Amniotic epithelial cell (primary cell): Measurements from ENCODE around the gene LRFN4.
A peak's percentile ranks its signal among the peaks of the same experiment; 100 is the strongest.

Experiments used
- DNase-seq: peaks from one replicate; pipeline ENCODE4 v3.0.0-alpha.2; 2010; ENCODE audit warnings: low read depth

Gene LRFN4

GRCh38 chr11:66858186-66858938 is 1.5 kb downstream of the LRFN4 start:
- DNase-seq, result no peak

GRCh38 chr11:66858939-66859685 is 2.2 kb downstream of the LRFN4 start:
- DNase-seq, result no peak

- DNase-seq, result no peak
Observed at GRCh38 chr11:66859686-66860448, 3.0 kb downstream of the LRFN4 start.

GRCh38 chr11:66860449-66860831 is 3.6 kb downstream of the LRFN4 start:
- DNase-seq, result no peak

- DNase-seq, result no peak
Observed at GRCh38 chr11:66861038-66861773, 4.3 kb downstream of the LRFN4 start.

- no peak for DNase-seq
Observed at GRCh38 chr11:66861774-66862558, 5.1 kb downstream of the LRFN4 start.

- DNase-seq, result no peak
Observed at GRCh38 chr11:66862559-66863037, 5.7 kb downstream of the LRFN4 start.

- DNase-seq, result no peak
Observed at GRCh38 chr11:66863428-66864125, 6.7 kb downstream of the LRFN4 start.

GRCh38 chr11:66864172-66864901 is 7.5 kb downstream of the LRFN4 start:
- DNase-seq, result no peak

GRCh38 chr11:66864924-66865697 is 8.2 kb downstream of the LRFN4 start:
- no peak for DNase-seq

GRCh38 chr11:66866007-66866406 is 9.1 kb downstream of the LRFN4 start:
- DNase-seq, result no peak

GRCh38 chr11:66866511-66866986 is 9.7 kb downstream of the LRFN4 start:
- DNase-seq, result no peak

- no peak for DNase-seq
Observed at GRCh38 chr11:66867425-66868040, 10.7 kb downstream of the LRFN4 start.

GRCh38 chr11:66868082-66868725 is 11.3 kb downstream of the LRFN4 start:
- no peak for DNase-seq

GRCh38 chr11:66868726-66869566 is 12.1 kb downstream of the LRFN4 start:
- DNase-seq, result peak; percentile 47

GRCh38 chr11:66869567-66869870 is 12.7 kb downstream of the LRFN4 start:
- DNase-seq, result no peak

- DNase-seq, result no peak
Observed at GRCh38 chr11:66870131-66870530, 13.3 kb downstream of the LRFN4 start.
